ENCODE results near the gene DND1.
"Not testable (repeated sequence)": the region's sequence is repeated elsewhere in the genome, so short reads cannot be mapped to it uniquely, and the experiment has no call there.

DND1 gene

DNA sequence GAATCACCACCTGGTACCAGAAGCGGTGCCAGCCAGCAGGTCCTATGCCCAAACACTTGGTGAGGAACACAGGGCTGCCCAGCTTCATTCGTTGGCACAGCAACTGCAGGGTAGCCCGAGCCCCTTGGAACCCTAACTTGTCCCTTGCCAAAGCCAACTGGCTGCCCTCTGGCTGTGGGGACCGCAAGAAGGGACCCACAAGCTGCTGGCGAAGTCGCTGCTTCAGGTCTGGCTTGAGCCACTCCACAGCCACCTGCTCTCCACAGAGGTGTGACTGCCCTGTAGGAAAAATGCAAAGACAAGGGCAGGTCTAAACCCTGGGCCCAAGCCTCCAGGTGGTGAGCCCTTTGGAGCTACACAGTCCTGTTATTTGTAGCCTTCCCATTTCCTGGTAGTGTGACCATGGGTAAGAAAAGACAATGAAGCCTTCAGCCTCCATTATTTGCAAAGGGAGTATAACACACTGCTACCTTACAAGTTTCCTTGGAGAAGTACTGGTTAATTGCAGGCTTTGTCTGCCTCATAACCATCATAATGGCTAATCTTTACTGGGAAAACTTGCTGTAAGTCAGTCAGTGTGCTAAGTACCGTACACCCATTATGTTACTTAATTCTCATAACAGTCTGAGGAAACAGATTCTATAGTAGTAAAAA lies 1.8 kb downstream of the DND1 start:
- no peak for FAIRE-seq

DNA sequence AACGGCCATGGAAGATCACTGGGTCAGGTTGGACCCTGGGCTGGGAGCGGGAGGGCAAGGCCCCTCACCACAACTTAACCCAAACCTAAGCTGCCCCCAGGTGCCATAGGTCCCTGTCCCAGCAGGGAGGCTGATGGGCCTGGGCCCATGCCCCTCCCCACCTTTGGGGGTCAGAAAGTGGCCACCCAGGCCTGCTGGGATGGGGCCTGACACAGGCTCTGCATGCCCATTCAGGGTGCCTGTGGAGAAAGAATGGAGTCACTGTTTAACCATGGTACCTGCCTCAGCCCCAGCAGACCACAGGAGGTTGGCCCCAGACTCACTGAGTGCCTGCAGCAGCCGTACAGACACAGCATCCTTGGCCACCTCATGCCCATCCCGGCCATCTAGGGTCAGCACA lies 2.3 kb downstream of the DND1 start:
- not testable (repeated sequence) for FAIRE-seq

DNA sequence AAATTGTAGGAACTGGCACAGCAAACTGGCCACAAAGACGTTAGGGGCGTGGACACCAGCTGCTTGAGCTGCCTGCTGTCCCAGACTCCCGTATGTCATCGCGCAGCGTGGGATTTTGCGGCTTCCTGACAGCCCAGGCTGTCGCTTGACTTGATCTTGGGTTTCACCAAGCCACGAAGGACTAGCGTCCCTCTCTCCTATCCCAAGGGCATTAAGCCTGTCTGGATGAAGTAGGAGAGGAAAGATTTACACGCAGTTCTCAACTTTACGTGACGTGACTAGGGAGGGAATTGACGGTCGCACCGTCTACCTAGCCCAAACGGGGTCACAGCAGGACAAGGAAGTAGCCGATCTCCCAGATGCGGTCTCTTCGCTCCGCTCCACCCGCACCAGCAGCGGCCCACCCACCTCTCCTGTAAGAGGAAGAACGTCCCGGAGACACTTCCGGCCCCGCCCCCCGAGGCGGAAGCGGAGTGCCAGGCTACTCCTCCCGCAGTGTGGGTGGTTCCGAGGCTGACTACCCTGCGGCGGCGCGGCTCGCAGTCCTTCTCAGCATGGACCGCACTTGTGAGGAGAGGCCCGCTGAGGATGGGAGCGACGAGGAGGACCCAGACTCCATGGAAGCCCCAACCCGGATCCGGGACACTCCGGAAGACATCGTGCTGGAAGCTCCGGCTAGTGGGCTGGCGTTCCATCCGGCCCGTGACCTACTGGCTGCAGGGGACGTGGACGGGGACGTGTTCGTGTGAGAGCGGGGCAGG lies 8.8 kb downstream of the DND1 start, which contains the start of gene WDR55:
WDR55 (plus strand) TSS at position 546 of the 761 bp plus-strand sequence; CDS start at position 555, 9 bp downstream.
- no peak for FAIRE-seq

DNA sequence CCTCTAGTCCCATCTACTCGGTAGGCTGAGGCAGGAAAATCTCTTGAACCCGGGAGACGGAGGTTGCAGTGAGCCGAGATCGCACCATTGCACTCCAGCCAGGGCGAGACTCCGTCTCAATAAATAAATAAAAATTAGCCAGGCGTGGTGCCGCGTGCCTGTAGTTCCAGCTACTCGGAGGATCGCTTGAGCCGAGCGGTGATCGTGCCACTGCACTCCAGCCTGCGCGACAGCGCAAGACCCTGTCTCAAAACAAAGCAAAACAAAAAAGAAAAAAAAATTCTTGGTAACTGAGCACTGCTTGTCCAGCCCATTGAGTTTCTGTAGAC lies 9.4 kb downstream of the DND1 start:
- FAIRE-seq = no peak

DNA sequence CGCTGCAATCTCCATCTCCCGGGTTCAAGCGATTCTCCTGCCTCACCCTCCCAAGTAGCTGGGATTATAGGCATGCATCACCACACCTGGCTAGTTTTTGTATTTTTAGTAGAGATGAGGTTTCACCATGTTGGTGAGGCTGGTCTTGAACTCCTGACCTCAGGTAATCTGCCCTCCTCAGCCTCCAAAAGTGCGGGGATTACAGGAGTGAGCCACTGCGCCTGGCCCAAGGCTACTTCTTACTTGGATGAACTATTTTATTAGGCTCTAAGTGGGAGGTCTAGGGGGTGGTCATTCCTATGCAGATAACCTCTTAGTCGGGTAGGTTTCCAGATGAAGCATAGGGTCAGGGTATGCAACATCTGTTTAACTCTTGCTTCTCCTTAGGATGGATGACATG lies 13.0 kb downstream of the DND1 start:
- not testable (repeated sequence) for FAIRE-seq

DNA sequence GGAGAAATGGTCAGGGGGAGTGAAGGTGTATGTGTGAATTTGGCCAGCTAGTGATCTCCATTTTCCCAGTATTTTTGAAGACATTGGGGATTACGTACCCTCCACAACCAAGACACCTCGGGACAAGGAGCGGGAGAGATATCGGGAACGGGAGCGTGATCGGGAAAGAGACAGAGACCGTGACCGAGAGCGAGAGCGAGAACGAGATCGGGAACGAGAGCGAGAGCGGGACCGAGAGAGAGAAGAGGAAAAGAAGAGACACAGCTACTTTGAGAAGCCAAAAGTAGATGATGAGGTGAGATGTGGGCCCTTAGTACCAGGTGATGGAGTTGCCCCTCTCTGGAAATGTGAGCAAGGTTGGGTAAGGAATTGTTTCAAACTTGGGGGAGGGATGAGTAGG lies 14.5 kb downstream of the DND1 start:
- no peak for FAIRE-seq

DNA sequence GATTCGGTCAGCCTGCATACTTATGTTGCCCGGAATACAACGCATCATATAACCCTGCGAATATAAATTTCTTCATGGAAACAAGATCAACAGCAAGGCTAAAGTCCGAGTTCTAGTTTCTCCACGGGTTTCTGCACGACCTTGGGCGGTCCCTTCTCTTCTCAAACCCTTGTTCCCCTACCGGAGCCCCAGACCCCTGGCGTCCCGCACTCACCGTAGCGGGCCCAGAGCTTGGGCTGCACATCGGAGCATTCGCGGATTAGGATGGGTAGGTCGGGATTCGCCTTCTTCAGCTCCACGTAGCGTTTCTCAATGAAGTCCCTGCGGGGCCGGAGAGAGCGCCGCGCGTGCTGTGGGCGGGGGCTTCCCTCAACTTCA lies 26.3 kb downstream of the DND1 start:
- FAIRE-seq = no peak

DNA sequence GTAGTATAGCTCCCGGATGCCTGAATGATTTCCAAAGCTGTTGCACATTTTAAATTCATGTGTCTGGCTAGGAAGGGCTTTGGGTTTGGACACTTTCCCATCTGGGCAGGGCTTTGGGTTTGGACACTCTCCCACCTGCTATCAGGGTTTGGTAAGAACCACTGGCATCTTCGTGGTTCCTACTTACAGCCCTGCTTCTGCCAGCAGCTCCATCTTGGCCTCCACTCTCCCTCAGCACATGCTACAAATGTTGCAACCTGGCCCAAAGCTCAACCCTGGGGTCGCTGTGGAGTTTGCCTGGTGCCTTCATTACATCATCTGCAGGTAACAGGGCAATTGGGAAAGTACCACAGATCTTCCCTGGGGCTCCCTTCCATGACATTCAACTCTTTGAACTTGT lies 30.7 kb downstream of the DND1 start:
- FAIRE-seq = no peak

DNA sequence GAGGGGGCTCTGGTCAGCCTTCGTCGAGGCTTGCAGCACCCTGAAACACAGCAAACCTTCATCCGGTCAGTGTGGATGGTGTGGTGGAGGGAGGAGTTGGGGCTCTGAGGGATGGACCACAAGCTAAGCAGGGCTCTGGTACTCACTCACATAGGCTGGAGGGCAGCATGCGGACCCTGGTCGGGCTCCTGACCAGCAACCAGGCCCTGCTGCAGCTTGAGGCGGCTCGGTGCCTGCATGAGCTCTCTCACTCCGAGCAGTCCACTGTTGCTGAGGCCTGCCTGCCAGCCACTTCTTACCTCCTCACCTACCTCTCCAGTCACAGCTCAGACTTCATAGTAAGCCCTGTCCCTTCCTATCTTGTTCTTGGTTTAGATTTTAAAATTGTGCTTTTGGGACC lies 31.7 kb downstream of the DND1 start:
- FAIRE-seq = no peak

DNA sequence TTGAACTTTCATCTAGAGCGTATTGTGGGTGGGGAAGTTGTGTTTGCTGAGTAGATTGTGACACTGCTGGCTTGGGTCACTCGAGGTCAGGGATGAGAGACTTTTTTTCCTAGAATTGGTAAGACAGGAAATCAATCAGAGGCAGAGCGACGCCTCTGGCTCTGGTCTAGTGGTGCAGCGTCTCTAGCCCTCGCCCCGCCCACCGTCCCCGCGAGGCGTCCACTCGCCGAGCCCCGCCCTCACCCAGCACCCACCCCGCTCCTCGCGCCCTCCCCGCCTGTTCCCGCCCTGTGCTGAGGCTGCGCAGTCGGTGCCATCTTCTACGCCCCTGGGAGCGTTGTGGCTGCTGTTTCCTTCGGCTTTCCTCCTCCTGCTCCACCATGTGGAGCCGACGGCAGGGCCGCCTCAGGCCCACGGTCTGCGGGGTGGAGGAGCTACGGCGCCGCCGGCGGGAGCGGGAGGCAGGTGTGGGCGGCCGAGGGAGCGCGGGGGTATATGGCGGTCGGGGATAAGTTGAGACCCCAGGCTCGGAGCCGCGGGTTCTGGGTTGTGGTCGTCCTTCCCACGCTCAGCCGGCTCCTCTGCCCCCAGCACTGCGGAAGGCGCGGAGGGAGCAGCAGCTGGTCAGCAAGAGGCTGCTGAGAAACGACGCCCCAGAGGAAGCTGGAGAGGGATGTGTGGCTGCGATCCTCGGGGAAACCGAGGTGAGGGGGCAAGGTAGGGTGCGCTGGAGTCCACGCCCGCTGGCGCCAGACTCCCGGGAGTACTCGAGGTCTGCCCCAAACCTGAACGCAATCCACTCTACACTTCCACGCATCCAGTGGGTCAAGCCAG lies 34.0 kb downstream of the DND1 start, which contains the start of gene TMCO6:
TMCO6 (plus strand) TSS at position 304 of the 834 bp plus-strand sequence; CDS start at position 381, 77 bp downstream.
- no peak for FAIRE-seq

DNA sequence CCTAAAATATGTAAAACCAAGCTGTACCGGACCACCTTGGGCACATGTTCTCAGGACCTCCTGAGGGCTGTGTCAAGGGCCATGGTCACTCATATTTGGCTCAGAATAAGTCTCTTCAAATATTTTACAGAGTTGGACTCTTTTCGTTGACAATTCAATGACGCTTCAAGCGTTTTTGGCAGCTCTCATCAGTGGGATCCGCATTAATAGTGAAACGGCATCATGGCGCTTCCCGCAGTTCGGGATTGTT lies 34.6 kb downstream of the DND1 start:
- FAIRE-seq = not testable (repeated sequence)

DNA sequence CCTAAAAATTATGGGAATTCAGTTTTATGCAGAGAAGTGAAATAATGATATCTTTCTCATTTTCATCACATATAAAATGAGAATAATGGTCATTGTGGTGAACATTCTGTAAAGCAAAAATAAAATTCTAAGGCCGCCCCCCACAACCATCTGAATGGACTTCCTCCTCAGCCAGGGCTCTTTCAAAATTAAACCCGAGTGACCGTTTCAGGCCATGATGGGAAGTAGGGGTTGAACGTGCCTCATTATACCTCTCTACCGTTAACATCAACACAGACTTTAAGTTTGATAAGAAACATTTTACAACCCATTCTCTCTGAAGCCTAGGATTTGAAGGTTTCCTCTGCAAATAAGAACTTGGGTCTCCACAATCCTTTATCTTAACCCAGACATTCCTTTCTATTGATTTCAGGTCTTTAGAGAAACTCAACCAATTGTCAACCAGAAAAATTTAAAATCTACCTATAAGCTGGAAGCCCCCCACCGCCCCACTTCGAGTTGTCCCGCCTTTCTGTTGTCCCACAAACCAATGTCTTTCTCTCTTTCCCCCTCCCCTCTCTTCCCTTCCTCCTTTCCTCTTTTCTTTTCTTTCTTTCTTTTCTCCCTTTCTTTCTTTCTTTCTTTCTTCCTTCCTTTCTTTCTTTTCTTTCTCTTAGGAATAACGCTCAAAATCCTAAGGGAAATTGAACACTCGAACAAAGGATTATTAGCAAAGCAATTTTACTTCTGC lies 35.8 kb downstream of the DND1 start:
- no peak for FAIRE-seq

DNA sequence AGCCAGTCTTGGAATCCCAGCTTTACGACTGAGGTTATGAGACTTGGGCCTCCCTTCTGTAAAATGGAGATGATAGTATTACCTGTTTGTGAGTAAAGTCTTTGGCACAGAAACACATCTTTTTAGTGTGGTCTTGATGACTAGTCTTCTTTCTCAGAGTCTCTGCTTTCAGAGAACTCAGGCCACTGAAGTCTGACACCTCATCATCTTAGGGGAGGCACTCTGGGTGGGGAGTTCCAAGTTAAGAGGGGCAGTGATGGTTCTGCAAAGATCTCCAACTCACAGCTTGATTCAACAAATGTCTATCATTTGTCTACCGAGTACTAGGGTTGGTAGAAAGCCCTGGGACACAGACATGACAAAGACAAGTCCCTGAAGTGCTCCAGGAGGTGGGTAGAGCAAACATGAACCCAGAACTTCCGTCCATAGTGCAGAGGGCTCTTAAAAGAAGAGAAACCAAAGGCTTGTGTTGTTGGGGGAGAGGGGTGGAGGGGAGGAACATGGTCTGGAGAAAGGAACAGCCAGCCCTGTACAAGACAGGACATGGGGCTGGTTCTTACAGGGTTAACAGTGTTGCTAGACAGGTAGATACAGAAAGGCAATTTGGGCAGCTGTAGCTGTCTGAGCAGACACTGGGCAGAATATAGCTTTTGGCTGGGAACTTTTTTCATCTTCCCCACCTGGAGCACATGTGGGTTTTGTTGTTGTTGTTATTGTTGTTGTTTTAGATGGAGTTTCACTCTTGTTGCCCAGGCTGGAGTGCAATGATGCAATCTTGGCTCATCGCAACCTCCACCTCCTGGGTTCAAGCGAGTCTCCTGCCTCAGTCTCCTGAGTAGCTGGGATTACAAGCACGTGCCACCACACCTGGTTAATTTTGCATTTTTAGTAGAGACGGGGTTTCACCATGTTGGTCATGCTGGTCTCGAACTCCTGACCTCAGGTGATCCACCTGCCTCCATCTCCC lies 37.8 kb downstream of the DND1 start:
- FAIRE-seq = no peak

DNA sequence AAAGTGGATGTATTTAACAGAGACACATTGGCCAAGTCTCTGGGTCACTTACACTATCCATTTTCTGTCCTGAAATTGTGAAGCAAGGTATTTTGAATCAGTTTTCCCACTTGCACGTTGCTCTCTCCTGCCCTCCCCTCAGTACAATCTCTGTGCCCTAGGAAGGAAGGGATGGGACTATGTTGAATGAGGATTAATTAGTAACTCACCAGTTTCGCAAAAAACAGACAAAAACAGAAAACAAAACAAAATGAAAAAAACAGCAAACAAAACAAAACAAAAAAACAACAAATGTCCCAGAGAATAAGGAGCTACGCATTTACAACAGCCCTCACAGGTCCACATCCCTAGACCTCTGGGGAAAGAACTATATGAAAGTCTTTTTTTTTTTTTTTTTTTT lies 39.3 kb downstream of the DND1 start:
- no peak for FAIRE-seq

DNA sequence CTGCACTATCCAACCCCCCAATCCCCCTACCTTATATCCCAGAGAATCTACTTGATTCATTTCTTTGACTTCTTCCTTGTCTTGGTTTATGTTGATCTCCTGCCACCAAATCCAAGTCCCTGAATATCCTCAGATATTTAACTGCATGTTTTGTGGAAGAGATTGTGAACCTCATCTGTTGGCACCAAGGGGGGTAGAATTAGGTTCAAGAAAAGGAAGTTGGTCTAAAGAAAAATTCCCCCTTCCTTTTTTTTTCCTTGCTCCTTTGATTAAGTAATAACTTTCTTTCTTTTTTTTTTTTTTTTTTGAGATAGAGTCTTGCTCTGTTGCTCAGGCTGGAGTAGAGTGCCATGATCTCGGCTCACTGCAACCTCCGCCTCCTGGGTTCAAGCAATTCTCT lies 39.9 kb downstream of the DND1 start:
- FAIRE-seq = no peak

DNA sequence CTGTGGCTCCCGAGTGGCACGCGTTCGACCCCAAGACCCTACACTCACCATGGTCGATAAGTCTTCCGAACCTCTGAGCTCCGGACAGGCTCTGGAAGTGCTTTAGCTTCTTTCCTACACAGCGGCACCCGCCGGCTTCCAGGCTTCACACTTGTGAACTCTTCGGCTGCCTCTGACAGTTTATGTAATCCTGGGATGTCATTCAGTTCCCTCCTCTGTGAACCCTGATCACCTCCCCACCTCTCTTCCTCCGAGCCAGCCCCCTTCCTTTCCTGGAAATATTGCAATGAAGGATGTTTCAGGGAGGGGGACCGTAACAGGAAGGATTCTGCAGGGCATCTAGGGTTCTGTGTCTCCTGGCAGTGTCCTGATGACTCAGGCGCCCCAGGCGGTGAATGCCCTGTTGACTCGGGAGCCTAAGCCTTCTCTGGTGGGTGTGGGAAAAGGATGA lies 40.3 kb downstream of the DND1 start, which contains the start of gene CD14:
CD14 (minus strand) TSS at position 155 of the 451 bp plus-strand sequence; CDS start at position 51, 104 bp downstream.
- no peak for FAIRE-seq

DNA sequence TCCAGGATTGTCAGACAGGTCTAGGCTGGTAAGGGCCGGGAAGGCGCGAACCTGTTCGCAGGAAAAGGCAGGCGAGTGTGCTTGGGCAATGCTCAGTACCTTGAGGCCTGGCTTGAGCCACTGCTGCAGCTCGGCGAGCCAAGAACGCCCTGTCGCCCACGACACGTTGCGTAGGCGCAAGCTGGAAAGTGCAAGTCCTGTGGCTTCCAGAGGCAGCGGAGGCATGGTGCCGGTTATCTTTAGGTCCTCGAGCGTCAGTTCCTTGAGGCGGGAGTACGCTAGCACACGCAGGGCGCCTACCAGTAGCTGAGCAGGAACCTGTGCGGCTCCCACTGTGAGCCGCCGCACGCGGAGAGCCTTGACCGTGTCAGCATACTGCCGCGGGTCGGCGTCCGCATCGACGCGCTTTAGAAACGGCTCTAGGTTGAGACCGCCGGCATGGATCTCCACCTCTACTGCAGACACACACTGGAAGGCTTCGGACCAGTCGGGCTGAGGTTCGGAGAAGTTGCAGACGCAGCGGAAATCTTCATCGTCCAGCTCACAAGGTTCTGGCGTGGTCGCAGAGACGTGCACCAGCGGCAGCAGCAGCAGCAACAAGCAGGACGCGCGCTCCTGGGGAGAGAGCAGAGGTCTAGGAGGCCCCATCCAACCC lies 40.9 kb downstream of the DND1 start:
- no peak for FAIRE-seq

DNA sequence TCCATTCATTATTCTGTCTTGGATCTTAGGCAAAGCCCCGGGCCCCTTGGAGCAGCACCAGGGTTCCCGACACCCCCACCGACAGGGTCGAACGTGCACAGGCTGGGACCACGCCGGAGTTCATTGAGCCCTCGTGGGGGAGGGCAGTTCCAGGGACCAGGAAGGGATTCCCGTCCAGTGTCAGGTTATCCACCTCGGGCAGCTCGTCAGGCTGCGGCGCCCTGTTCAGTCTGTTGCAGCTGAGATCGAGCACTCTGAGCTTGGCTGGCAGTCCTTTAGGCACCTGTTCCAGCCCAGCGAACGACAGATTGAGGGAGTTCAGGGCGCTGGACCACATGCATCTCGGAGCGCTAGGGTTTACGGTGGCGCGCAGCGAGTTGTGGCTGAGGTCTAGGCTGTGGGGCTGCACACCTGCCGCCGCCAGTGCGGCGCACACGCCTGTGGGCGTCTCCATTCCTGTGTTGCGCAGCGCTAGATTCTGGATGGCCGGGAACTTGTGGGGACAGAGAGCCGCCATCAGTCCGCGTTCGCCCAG lies 41.5 kb downstream of the DND1 start:
- no peak for FAIRE-seq

DNA sequence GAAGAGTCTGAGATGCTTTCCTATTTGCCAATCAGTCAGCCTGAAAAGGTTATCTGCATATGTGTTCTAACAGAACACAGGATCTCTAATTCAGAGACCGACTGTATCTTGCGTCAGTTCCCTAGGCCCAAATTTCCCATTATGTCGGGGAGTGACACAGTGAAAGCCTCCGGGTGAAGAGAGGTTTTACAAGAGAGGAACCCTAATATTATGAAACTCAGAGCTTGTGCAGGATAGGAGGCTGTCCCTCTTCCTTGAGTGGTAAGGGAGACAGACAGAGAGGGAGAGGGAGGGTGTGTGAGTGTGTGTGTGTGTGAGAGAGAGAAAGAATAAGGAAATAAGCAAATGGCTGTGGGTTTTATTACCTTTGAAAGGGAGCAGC lies 42.3 kb downstream of the DND1 start:
- no peak for FAIRE-seq

DNA sequence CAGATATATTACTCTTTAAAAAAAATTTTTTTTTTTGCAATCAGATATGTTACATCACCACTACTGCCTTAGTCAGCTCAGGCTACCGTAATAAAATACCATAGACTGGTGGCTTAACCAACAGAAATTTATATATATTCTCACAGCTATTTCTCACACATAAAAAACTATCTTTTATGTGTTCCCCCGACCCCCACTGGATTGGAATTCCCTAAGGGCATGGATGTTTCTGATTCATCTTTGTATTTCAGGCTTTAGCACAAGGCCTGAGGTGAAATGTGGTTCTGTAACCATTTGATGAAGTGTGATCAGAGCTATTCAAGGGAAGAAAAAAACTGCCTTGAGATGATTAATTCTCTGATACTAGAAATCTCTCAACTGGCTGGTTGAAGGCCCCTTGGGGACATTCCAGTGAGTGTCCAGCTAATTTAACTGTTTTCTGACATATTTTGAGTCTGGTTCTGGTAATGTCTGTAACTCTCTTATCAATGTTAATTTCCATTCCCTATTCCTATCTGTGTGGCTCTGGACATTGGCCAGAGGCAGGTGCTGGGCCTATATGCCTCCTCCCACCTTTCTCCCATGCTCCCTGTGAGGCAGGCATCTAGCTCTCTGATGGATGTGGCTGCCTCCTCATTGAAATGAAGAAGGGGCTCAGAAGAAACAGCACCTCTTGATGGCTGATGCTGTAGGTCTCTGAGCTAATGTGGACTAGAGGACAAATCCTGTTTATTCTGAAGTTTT lies 42.9 kb downstream of the DND1 start:
- FAIRE-seq = no peak
